HUES64 (cell line): ENCODE results near the gene CRACDL. TPM values are rescaled to one million over a fixed set of nuclear protein-coding genes. Genes with fewer than 3 reads are reported as not detected.

Source experiments
- H3K27ac ChIP-seq: 2 replicates; pipeline ENCODE4 v1.7.0; 2013; ENCODE audit warnings: low read depth, low read length, inconsistent platforms
- H3K27me3 ChIP-seq: 2 replicates; pipeline ENCODE4 v1.6.1; 2013; ENCODE audit warnings: mild to moderate bottlenecking, low read length; ENCODE audit not compliant: insufficient read depth
- H3K36me3 ChIP-seq: 2 replicates; pipeline ENCODE4 v1.6.1; 2013; ENCODE audit warnings: mild to moderate bottlenecking, low read length; ENCODE audit not compliant: insufficient read depth
- H3K4me1 ChIP-seq: 2 replicates; pipeline ENCODE4 v1.6.1; 2013; ENCODE audit warnings: mild to moderate bottlenecking, low read length, moderate library complexity; ENCODE audit not compliant: insufficient read depth
- H3K4me3 ChIP-seq: 2 replicates; pipeline ENCODE4 v1.5.1; 2013; ENCODE audit warnings: mild to moderate bottlenecking, low read length, moderate library complexity
- H3K9ac ChIP-seq: 2 replicates; pipeline ENCODE4 v1.6.1; 2013; ENCODE audit warnings: mild to moderate bottlenecking, low read depth, low read length
- H3K9me3 ChIP-seq: 2 replicates; pipeline ENCODE4 v1.6.1; 2013; ENCODE audit warnings: low read depth, low read length; ENCODE audit not compliant: insufficient read depth
- WGBS: fragments of 150-250, 120-280 bp; methylation state at CpG from one replicate; pipeline ENCODE4 v1.1.7; 2013; ENCODE audit warnings: missing lambda C conversion rate; 5-methylcytosine and 5-hydroxymethylcytosine counted together
- polyA plus RNA-seq, 2 experiments: library from polyadenylated mRNA; stranded (reverse); fragments of 50-300 nt; gene quantifications; one replicate each; pipeline ENCODE4 v1.2.3, GENCODE V29; 2013

The CRACDL gene, protein sequence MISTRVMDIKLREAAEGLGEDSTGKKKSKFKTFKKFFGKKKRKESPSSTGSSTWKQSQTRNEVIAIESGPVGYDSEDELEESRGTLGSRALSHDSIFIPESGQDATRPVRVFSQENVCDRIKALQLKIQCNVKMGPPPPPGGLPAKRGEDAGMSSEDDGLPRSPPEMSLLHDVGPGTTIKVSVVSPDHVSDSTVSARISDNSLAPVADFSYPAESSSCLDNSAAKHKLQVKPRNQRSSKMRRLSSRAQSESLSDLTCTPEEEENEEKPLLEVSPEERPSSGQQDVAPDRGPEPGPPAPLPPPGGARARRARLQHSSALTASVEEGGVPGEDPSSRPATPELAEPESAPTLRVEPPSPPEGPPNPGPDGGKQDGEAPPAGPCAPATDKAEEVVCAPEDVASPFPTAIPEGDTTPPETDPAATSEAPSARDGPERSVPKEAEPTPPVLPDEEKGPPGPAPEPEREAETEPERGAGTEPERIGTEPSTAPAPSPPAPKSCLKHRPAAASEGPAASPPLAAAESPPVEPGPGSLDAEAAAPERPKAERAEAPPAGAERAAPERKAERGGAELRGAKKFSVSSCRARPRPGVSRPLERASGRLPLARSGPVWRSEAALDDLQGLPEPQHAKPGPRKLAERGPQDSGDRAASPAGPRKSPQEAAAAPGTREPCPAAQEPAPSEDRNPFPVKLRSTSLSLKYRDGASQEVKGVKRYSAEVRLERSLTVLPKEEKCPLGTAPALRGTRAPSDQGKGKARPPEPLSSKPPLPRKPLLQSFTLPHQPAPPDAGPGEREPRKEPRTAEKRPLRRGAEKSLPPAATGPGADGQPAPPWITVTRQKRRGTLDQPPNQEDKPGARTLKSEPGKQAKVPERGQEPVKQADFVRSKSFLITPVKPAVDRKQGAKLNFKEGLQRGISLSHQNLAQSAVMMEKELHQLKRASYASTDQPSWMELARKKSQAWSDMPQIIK
- polyA plus RNA-seq (2013, experiment 1 of 2): 0.10 TPM
- 0.13 TPM for polyA plus RNA-seq (2013, experiment 2 of 2)

DNA sequence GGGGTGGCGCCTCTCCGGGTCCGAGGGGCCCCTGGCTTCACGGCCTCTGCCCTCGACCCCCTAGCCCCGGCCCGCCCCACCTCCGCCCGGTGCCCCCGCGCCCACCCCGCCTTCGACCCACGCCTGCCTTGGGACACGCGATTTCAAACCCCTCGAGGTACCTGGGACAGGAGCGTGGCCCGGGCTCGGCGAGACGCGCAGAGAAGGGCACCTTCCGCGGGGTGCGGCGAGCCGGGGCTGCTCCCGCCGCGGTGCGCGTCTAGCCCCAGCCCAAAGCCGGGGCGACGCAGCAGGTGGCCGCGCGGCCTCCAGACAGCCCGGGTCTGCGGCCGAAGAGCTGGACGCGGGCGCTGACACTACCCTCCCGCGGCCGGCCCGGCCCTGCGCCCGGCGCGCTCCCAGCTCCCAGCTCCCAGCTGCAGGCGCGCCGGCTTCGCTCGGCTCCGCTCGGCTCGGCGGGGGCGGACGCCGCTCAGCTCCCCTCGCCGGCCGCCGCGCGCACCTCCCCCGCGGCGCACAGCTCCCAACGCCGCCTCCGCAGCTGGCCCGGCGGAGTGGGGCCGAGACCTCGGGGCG lies at the start of gene CRACDL:
Gene CRACDL, minus strand, starts transcription at position 449 of the 576 bp plus-strand sequence. CDS start 89,425 bp downstream, outside the sequence.
- H3K36me3 ChIP-seq: no peaks in the 10 kb centered on the region
- no peak within 1 kb of the TSS; the same call in 1 of the 2 replicates for H3K9ac ChIP-seq
- H3K9me3 ChIP-seq: no peaks in the 10 kb centered on the region
- H3K27ac ChIP-seq: no peak within 1 kb of the TSS
- H3K4me3 ChIP-seq: peak within 1 kb of the TSS; percentile 56
- no peaks in the 10 kb centered on the region for H3K4me1 ChIP-seq
- WGBS: under 1% methylated on average over 82 of the region's 82 CpGs
- H3K27me3 ChIP-seq: peaks cover 72% of the 10 kb centered on the region

DNA sequence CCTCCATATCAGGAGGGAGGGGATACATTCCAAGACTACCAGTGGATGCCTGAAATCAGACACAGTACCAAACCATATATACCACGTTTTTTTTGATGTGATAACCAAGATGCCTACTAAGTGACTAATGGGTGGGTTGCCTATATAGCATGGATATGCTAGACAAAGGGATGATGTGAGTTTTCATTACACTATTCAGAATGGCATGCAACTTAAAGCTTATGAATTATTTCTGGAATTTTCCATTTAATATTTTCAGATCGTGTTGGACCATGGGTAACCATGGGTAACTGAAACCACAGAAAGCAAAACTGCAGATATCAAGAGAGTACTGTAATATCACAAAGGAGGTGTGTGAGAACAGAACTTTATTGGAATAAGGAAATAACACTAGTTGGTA lies 39.6 kb upstream of the CRACDL start:
- Histone ChIP-seq H3K27me3 (no peaks in the 10 kb centered on the region), H3K9me3 (peaks cover 44% of the 10 kb centered on the region), H3K4me3 (no peak overlapping the region), H3K27ac (no peak overlapping the region), H3K36me3 (no peaks in the 10 kb centered on the region), H3K4me1 (no peaks in the 10 kb centered on the region), H3K9ac (no peak overlapping the region)
- WGBS: 86% methylated on average over 1 of the region's 2 CpGs

DNA sequence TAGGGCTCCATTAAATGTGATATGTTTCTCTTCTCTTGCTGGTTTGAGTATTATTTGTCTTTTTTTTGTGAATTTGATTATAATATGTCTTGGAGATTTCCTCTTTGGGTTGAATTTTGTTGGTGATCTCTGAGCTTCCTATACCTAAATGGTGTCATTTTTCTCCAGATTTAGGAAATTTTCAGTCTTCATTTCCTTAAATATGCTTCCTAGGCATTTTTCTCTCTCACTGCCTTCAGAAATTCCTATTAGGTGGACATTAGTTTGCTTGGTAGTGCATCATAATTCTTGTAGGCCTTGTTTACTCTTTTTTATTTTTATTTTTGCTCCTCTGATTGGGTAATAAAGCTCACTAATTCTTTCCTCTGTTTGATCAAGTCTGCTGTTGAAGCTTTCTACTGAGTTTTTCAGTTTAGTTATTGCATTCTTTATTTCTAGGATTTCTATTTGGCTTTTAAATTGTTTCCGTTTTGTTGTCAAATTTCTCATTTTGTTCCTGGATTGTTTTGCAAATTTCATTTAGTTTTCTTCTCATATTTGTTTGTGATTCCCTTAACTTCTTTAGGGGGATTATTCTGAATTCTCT lies 36.6 kb upstream of the CRACDL start:
- no peaks in the 10 kb centered on the region for H3K36me3 ChIP-seq
- no peaks in the 10 kb centered on the region for H3K4me1 ChIP-seq
- H3K27me3 ChIP-seq: no peaks in the 10 kb centered on the region
- no peak overlapping the region for H3K4me3 ChIP-seq
- no peak overlapping the region for H3K27ac ChIP-seq
- peaks cover 62% of the 10 kb centered on the region for H3K9me3 ChIP-seq
- 100% methylated on average over 1 of the region's 1 CpG for WGBS
- H3K9ac ChIP-seq: no peak overlapping the region

DNA sequence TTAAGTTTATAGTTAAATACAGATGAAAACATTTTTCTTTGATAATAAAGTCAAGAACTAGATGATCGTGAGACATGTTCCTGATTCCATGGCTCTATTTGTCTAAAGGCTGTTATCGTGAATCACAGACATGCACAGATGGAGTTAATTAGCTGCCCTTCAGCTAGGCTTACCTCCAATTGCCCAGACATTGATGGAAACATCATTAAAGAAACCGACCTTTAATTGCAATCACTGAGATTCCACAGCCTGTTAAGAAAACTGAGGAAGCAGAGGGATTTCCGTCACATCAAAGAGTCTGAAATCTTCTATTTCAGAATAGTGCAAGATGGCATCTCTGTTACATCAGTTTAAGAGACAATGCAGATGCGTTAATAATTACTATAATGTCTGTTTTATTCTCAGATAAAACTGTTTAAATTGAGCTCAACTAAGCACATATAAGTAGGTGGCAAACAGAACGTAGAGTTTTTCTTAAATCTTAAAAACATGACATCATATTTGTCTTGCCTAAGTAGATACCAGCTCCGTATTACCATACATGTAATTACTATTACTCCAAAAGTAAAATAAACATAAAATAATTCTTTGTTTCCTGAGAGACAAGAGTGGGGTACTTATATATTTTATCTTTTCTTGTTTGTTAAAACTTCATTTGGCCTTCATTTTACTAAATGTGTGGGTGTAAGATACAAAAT lies 23.9 kb upstream of the CRACDL start:
- no peaks in the 10 kb centered on the region for H3K9me3 ChIP-seq
- no peaks in the 10 kb centered on the region for H3K36me3 ChIP-seq
- no peaks in the 10 kb centered on the region for H3K4me1 ChIP-seq
- H3K27me3 ChIP-seq: no peaks in the 10 kb centered on the region
- WGBS: 97% methylated on average over 5 of the region's 7 CpGs
- H3K9ac ChIP-seq: no peak overlapping the region
- H3K27ac ChIP-seq: no peak overlapping the region
- H3K4me3 ChIP-seq: no peak overlapping the region

DNA sequence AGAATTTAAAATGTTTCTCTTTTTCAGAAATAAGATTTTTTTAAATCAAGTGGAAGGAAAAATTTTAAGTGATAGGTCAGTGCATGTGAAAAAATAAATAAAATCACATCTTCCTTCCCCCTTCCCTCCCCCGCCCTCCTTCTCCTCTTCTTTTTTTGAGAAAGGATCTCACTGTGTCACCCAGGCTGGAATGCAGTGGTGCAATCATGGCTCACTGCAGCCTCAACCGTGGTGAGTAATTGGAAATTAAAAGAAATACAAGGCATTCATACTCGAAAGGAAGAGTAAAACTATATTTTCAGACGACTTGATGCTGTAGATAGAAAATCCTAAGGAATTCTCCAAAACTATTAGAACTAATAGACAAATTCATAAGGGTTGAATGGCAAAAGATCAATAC lies 16.9 kb upstream of the CRACDL start:
- WGBS: 81% methylated on average over 4 of the region's 4 CpGs
- Histone ChIP-seq H3K4me3 (no peak overlapping the region), H3K4me1 (no peaks in the 10 kb centered on the region)

DNA sequence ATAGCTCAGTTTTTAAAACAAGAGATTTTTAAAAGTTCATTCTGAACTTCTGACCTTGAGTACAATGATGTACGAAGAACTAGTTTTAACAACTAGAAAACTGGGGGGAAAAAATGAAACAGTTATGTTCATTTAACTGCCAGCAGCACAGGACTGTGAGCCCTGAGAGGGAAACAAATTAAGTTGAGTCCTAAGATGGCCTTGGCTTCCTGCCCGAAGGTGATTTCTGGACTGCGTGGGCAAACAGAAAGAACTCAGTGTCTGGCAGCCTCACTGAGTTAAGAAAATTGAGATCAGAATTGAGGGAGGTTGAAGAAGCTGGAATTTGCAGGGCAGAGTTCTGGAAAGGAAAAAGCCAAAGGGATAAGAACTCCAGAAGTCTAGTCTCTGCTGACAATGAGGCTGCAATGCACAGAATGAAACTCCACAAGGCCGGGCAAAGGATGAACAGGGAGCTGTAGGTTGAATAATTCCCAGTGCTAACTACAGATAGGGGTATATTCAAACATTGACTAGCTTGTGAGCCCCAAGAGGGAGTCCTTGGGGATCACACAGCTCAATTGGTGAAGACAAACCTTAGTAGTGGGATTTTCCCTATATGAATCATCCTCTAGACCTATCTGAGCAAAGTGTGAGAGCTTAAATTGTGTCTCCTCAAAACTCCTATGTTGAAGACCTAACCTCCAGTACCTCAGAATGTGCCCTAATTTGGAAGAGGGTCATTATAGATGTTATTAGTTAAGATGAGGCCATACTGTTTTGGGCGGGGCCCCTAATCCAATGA lies 13.1 kb upstream of the CRACDL start:
- Histone ChIP-seq H3K36me3 (no peaks in the 10 kb centered on the region), H3K27ac (no peak overlapping the region), H3K4me1 (no peaks in the 10 kb centered on the region), H3K27me3 (no peaks in the 10 kb centered on the region), H3K4me3 (no peak overlapping the region), H3K9ac (no peak overlapping the region), H3K9me3 (no peaks in the 10 kb centered on the region)
- 93% methylated on average over 5 of the region's 5 CpGs for WGBS

More for the DNA sequence above, 16.9 kb upstream of the CRACDL start:
- no peaks in the 10 kb centered on the region for H3K27me3 ChIP-seq
- no peaks in the 10 kb centered on the region for H3K9me3 ChIP-seq
- no peak overlapping the region for H3K27ac ChIP-seq
- H3K36me3 ChIP-seq: no peaks in the 10 kb centered on the region
- H3K9ac ChIP-seq: no peak overlapping the region

DNA sequence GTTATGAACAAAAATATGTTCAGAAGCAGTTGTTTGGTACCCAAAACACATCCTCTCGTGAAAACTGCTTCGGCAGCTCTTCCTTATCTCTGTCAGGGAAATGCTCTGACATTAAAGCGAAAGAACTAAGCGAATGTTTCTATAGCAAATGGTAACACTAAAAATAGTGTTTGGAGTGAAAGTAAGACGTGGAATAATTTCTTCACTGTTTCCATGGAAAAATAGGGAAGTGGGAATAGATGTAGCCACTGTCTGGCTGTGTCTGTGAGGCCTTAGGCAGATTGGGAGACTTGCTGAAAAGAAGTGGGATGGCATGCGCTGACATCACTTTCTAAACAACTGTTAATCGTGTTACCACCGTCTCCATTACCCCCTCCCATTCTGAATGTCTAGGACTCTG lies 11.5 kb upstream of the CRACDL start:
- WGBS: 91% methylated on average over 5 of the region's 8 CpGs
- Histone ChIP-seq H3K27ac (no peak overlapping the region), H3K36me3 (no peaks in the 10 kb centered on the region), H3K9ac (no peak overlapping the region), H3K4me3 (no peak overlapping the region), H3K4me1 (no peaks in the 10 kb centered on the region), H3K27me3 (no peaks in the 10 kb centered on the region), H3K9me3 (no peaks in the 10 kb centered on the region)

DNA sequence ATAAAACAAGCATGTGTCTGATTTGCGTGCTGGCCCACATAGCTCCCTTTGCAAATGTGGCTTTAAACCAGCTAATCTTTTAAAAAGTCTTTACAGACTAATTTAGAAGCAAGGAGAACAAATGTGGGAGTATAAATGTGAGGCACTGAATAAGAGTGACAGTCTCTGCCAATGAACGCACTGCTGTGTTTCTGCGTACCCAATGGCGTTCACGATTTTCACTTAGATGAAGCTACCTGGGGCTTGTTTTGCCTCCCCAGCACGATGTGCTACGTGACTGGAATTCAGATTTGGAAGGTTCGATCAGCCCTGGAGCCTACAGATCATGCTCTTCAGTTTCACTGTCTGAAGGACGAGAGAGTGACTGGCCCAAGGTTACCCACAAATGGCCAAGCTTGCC lies 10.8 kb upstream of the CRACDL start:
- Histone ChIP-seq H3K9ac (no peak overlapping the region), H3K4me1 (no peaks in the 10 kb centered on the region), H3K27me3 (no peaks in the 10 kb centered on the region), H3K36me3 (no peaks in the 10 kb centered on the region), H3K27ac (no peak overlapping the region), H3K9me3 (no peaks in the 10 kb centered on the region), H3K4me3 (no peak overlapping the region)
- WGBS: 91% methylated on average over 9 of the region's 9 CpGs

DNA sequence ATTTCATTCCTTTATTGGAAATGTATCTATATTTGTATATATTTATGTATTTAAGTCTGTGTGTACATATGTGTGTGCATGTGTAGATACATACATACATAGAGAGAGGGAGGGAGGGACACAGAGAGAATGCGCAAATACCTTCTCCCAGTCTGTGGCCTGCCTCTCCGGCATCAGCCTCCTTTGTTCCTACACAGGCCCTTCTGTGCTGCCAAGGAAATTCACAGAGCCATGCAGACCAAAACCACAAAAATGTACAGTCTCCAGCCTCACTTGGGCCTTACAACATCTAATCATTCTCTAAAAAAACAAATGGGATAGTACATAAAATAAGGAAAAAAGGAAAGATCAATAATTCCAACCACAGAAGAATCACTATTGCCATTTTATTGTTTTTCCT lies 8.8 kb upstream of the CRACDL start:
- Histone ChIP-seq H3K9ac (no peak overlapping the region), H3K27ac (no peak overlapping the region), H3K9me3 (no peaks in the 10 kb centered on the region), H3K4me3 (no peak overlapping the region), H3K27me3 (peaks cover 4% of the 10 kb centered on the region; the same call in 1 of the 2 replicates), H3K4me1 (no peaks in the 10 kb centered on the region), H3K36me3 (no peaks in the 10 kb centered on the region)
- 95% methylated on average over 2 of the region's 2 CpGs for WGBS

DNA sequence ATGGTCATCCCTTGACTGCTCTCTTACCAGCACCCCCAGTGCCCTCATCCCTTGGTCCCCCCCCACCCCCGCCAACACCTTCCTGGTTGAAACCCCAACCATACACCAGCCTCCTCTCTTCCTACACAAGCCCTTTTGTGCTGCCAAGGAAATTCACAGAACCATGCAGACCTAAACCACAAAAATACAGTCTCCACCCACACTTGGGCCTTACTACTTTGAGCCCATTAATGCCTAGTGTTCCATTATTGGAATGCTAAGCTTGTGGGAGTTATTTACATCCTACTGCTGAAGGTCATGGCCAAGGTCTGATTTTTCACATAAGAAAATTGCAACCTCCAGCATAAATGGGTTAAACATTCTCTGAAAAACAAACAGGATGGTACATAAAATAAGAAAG lies 4.1 kb upstream of the CRACDL start:
- H3K4me3 ChIP-seq: no peak overlapping the region
- 100% methylated on average over 1 of the region's 1 CpG for WGBS
- no peaks in the 10 kb centered on the region for H3K9me3 ChIP-seq
- no peaks in the 10 kb centered on the region for H3K36me3 ChIP-seq
- H3K4me1 ChIP-seq: no peaks in the 10 kb centered on the region
- no peak overlapping the region for H3K9ac ChIP-seq
- peaks cover 51% of the 10 kb centered on the region for H3K27me3 ChIP-seq
- no peak overlapping the region for H3K27ac ChIP-seq
